HCT116 (cell line): ENCODE measurements around the gene KRTDAP. TPM values are rescaled to one million over a fixed set of nuclear protein-coding genes. Genes with fewer than 3 reads are reported as not detected.

Source experiments
- ATAC-seq: fragments of 200-7000 bp; cut with Tn5 transposase; 2 replicates; pipeline ENCODE4 v1.9.1; 2020; ENCODE audit warnings: mild to moderate bottlenecking, moderate library complexity
- BruUV-seq: library from RNA; stranded (reverse); fragments of 400-500 nt; replicated peaks from 2 replicates; lab custom pipeline; 2021; lab: Mats Ljungman, UMichigan
- CTCF ChIA-PET: fragments of 300-600 bp; sonication (Branson Sonifier 250); formaldehyde crosslinking; loops from one replicate; lab custom pipeline; 2021; ENCODE audit warnings: antibody characterized with exemption; lab: Charles Lee
- POLR2A ChIA-PET: fragments of 300-600, 350-600 bp; sonication (Branson Sonifier 250); formaldehyde crosslinking; loops from one replicate; lab custom pipeline; 2021; ENCODE audit warnings: antibody characterized with exemption; lab: Charles Lee
- RAD21 ChIA-PET, 2 experiments: fragments of 300-600 bp; sonication (Branson Sonifier 250); formaldehyde crosslinking; loops; one replicate each; lab custom pipeline; 2023; ENCODE audit warnings: low total read pairs in 2 of 2; ENCODE audit not compliant: uncharacterized antibody in 2 of 2, unreplicated experiment in 2 of 2, low non-redundant PET in 1 of 2; lab: Charles Lee
- DNase-seq: peaks from one replicate; pipeline ENCODE4 v3.0.0-alpha.2; 2010; ENCODE audit warnings: low read depth, low spot score
- H2AFZ ChIP-seq: fragments of 200-600 bp; shearing (Covaris generic), sonication (generic); 2 replicates; pipeline ENCODE4 v1.6.1; 2017; ENCODE audit warnings: low read depth, mixed run types, mixed read lengths, antibody characterized with exemption, low read length; ENCODE audit not compliant: poor library complexity, severe bottlenecking
- H3K27ac ChIP-seq: 2 replicates; pipeline ENCODE4 v1.5.1; 2012; ENCODE audit warnings: low read depth, low read length
- H3K27me3 ChIP-seq: fragments of 200-600 bp; sonication (generic); 2 replicates; pipeline ENCODE4 v1.6.1; 2016; ENCODE audit warnings: mixed run types, low read length, mixed read lengths; ENCODE audit not compliant: insufficient read depth
- H3K36me3 ChIP-seq, 2 experiments: fragments of 200-500 bp in 1 of 2; fragments of 200-600 bp in 1 of 2; sonication (Bioruptor generic) in 1 of 2; sonication (generic) in 1 of 2; 2 replicates each; pipeline versions ENCODE4 v1.5.1 to v1.6.1; 2014 to 2016; ENCODE audit warnings: low read length in 2 of 2, inconsistent platforms in 1 of 2, mixed read lengths in 1 of 2, mixed run types in 1 of 2; ENCODE audit not compliant: insufficient read depth in 2 of 2, control insufficient read depth in 1 of 2
- H3K4me1 ChIP-seq, 2 experiments: fragments of 200-600 bp in 1 of 2; sonication (generic) in 1 of 2; 2 replicates each; pipeline versions ENCODE4 v1.5.1 to v1.6.1; 2012 to 2017; ENCODE audit warnings: low read length in 2 of 2, inconsistent platforms in 1 of 2, mild to moderate bottlenecking in 1 of 2, mixed read lengths in 1 of 2, mixed run types in 1 of 2, moderate library complexity in 1 of 2; ENCODE audit not compliant: insufficient read depth in 2 of 2, control insufficient read depth in 1 of 2
- H3K4me2 ChIP-seq: fragments of 200-600 bp; sonication (generic); 2 replicates; pipeline ENCODE4 v1.6.1; 2017; ENCODE audit warnings: mixed run types, low read length, mixed read lengths
- H3K4me3 ChIP-seq, 2 experiments: fragments of 200-600 bp in 1 of 2; sonication (generic) in 1 of 2; replicated peaks in 1 of 2; 2 replicates each; pipeline ENCODE4 v1.5.1; 2011 to 2016; ENCODE audit warnings: low read length in 2 of 2, control low read depth in 1 of 2, low read depth in 1 of 2, mild to moderate bottlenecking in 1 of 2, mixed read lengths in 1 of 2, mixed run types in 1 of 2
- H3K79me2 ChIP-seq: fragments of 200-600 bp; sonication (generic); 2 replicates; pipeline ENCODE4 v1.6.1; 2017; ENCODE audit warnings: mild to moderate bottlenecking, mixed run types, low read length, moderate library complexity, mixed read lengths; ENCODE audit not compliant: insufficient read depth
- H3K9ac ChIP-seq: fragments of 200-600 bp; sonication (generic); 2 replicates; pipeline ENCODE4 v1.6.1; 2016; ENCODE audit warnings: low read length, mixed read lengths
- H3K9me2 ChIP-seq: fragments of 200-600 bp; sonication (generic), shearing (Covaris generic); 2 replicates; pipeline ENCODE4 v1.6.1; 2017; ENCODE audit warnings: mixed run types, mild to moderate bottlenecking, moderate library complexity; ENCODE audit not compliant: insufficient read depth
- H3K9me3 ChIP-seq, 2 experiments: fragments of 200-500 bp in 1 of 2; fragments of 200-600 bp in 1 of 2; sonication (Bioruptor generic) in 1 of 2; sonication (generic) in 1 of 2; 2 replicates each; pipeline ENCODE4 v1.6.1; 2014 to 2017; ENCODE audit warnings: low read length in 2 of 2, mixed read lengths in 2 of 2, inconsistent platforms in 1 of 2, low read depth in 1 of 2, mild to moderate bottlenecking in 1 of 2, mixed run types in 1 of 2, moderate library complexity in 1 of 2; ENCODE audit not compliant: control insufficient read depth in 1 of 2, insufficient read depth in 1 of 2
- H4K20me1 ChIP-seq: fragments of 200-600 bp; sonication (generic), shearing (Covaris generic); 2 replicates; pipeline ENCODE4 v1.6.1; 2017; ENCODE audit warnings: mixed run types, mild to moderate bottlenecking, moderate library complexity; ENCODE audit not compliant: insufficient read depth
- CEBPB ChIP-seq: IDR thresholded peaks from 2 replicates; pipeline ENCODE4 v1.6.1; 2012; ENCODE audit warnings: low read depth
- EZH2phosphoT487 ChIP-seq: fragments of 200-600 bp; IDR thresholded peaks from 2 replicates; pipeline ENCODE4 v1.6.1; 2018; ENCODE audit warnings: antibody characterized with exemption, borderline replicate concordance
- MAX ChIP-seq: IDR thresholded peaks from 2 replicates; pipeline ENCODE4 v1.6.1; 2012
- POLR2AphosphoS5 ChIP-seq: IDR thresholded peaks from 2 replicates; pipeline ENCODE4 v1.6.1; 2011; ENCODE audit warnings: mild to moderate bottlenecking, low read depth, low read length, moderate library complexity
- SIN3A ChIP-seq: IDR thresholded peaks from 2 replicates; pipeline ENCODE4 v1.6.1; 2012; ENCODE audit warnings: low read depth
- SP1 ChIP-seq: IDR thresholded peaks from 2 replicates; pipeline ENCODE4 v1.6.1; 2012; ENCODE audit warnings: low read depth
- SRF ChIP-seq: IDR thresholded peaks from 2 replicates; pipeline ENCODE4 v1.6.1; 2012; ENCODE audit warnings: low read depth
- TCF7L2 ChIP-seq: IDR thresholded peaks from 2 replicates; pipeline ENCODE4 v1.7.0; 2011; ENCODE audit warnings: borderline replicate concordance, inconsistent platforms; ENCODE audit not compliant: insufficient read depth, insufficient read length; ENCODE audit errors: extremely low read depth
- ZFX ChIP-seq: fragments of 450-650 bp; IDR thresholded peaks from 2 replicates; pipeline ENCODE4 v1.6.1; 2017
- intact Hi-C: fragments of 100-400 bp; cut with micrococcal nuclease; formaldehyde crosslinking; loops from 2 replicates; pipeline ENCODE4 v1.10.0; 2022
- total RNA-seq: library from RNA; stranded (reverse); gene quantifications from one replicate; pipeline ENCODE4 v1.2.1, GENCODE V29; 2021; ENCODE audit not compliant: unreplicated experiment
- TF ChIP-seq, protein P1 (sequence below): IDR thresholded peaks from 2 replicates; pipeline ENCODE4 v1.6.1; 2012; ENCODE audit warnings: low read depth
- TF ChIP-seq, protein P2 (sequence below): IDR thresholded peaks from 2 replicates; pipeline ENCODE4 v1.6.1; 2012

KRTDAP gene
- total RNA-seq, 1 experiment from 2014 or later, result 0.74 TPM

DNA sequence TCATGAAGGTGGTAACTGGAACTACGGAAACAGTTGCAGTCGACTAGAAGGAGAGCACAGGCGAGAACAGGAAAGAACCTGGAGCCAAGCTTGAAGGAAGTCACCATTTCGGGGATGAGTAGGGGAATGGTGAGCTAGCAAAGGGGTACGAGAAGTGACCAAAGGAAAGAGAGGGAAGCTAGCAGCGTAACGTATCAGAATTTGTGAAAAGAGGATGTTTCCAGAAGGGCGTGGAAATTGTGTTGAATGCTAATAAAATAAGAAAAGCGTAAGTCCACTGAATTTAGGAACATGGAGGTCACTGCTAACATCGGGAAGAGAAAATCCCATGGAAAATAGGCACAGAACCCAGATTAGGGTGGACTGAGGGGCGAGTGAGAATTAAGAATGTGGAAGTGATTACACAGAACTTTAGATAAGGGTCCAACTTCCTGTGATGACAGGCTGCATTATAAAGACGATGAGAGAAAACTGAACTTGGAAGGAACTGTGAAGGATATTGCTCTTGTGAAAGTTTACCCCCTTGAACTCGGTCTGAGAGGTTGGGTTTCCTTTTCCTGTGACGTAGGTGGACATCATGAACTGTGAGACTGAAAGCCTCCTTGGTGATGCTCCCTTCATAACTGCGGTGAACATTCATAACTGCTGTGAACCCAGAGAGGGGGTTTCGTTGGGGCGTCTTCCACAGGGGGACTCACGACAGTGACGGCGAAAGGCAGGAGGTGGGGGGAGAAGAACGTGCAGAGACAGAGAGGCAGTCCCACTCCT lies 44.3 kb downstream of the KRTDAP start:
- ATAC-seq, result no peak
- no peak overlapping the region for H3K27ac ChIP-seq
- no peak for TF ChIP-seq ZFX
- no peak for TF ChIP-seq EZH2phosphoT487
- no peak for TF ChIP-seq SIN3A
- no peak for TF ChIP-seq CEBPB
- TF ChIP-seq SP1, result no peak
- no peak for TF ChIP-seq SRF
- TF ChIP-seq MAX, result no peak
- no peak for TF ChIP-seq TCF7L2
- TF ChIP-seq POLR2AphosphoS5, result no peak
- TF ChIP-seq, protein P1, sequence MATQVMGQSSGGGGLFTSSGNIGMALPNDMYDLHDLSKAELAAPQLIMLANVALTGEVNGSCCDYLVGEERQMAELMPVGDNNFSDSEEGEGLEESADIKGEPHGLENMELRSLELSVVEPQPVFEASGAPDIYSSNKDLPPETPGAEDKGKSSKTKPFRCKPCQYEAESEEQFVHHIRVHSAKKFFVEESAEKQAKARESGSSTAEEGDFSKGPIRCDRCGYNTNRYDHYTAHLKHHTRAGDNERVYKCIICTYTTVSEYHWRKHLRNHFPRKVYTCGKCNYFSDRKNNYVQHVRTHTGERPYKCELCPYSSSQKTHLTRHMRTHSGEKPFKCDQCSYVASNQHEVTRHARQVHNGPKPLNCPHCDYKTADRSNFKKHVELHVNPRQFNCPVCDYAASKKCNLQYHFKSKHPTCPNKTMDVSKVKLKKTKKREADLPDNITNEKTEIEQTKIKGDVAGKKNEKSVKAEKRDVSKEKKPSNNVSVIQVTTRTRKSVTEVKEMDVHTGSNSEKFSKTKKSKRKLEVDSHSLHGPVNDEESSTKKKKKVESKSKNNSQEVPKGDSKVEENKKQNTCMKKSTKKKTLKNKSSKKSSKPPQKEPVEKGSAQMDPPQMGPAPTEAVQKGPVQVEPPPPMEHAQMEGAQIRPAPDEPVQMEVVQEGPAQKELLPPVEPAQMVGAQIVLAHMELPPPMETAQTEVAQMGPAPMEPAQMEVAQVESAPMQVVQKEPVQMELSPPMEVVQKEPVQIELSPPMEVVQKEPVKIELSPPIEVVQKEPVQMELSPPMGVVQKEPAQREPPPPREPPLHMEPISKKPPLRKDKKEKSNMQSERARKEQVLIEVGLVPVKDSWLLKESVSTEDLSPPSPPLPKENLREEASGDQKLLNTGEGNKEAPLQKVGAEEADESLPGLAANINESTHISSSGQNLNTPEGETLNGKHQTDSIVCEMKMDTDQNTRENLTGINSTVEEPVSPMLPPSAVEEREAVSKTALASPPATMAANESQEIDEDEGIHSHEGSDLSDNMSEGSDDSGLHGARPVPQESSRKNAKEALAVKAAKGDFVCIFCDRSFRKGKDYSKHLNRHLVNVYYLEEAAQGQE, result no peak
- TF ChIP-seq, protein P2, sequence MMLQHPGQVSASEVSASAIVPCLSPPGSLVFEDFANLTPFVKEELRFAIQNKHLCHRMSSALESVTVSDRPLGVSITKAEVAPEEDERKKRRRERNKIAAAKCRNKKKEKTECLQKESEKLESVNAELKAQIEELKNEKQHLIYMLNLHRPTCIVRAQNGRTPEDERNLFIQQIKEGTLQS, result no peak
- peaks cover 20% of the 10 kb centered on the region for H3K27me3 ChIP-seq
- intact Hi-C loops, result no loop called here
- no peak overlapping the region for H3K4me3 ChIP-seq
- CTCF ChIA-PET, result no interaction called here
- H3K9ac ChIP-seq, result no peak overlapping the region
- RAD21 ChIA-PET, result no interaction called here
- no peaks in the 10 kb centered on the region for H3K36me3 ChIP-seq
- no peak overlapping the region for H3K4me2 ChIP-seq
- no peak for DNase-seq
- H3K9me3 ChIP-seq, result no peaks in the 10 kb centered on the region
- no peaks in the 10 kb centered on the region for H3K79me2 ChIP-seq
- POLR2A ChIA-PET, result no interaction called here
- no TSS peak for BruUV-seq
- H2AFZ ChIP-seq, result no peak overlapping the region
- H3K4me1 ChIP-seq, result no peaks in the 10 kb centered on the region
- no peaks in the 10 kb centered on the region for H3K9me2 ChIP-seq
- no peaks in the 10 kb centered on the region for H4K20me1 ChIP-seq
